PC-9 (cell line): ENCODE results near the gene CEACAM4. TPM values are rescaled to one million over a fixed set of nuclear protein-coding genes. Genes with fewer than 3 reads are reported as not detected.
"Not testable (repeated sequence)": the region's sequence is repeated elsewhere in the genome, so short reads cannot be mapped to it uniquely, and the experiment has no call there.

ENCODE experiments used
- BruUV-seq: library from RNA; stranded (reverse); fragments of 400-500 nt; replicated peaks from 2 replicates; lab custom pipeline; 2021; lab: Mats Ljungman, UMichigan
- CTCF ChIA-PET: fragments of 300-600 bp; sonication (Branson Sonifier 250); formaldehyde crosslinking; loops from one replicate; lab custom pipeline; 2022; ENCODE audit warnings: antibody characterized with exemption; lab: Charles Lee
- POLR2A ChIA-PET: fragments of 300-600 bp; sonication (Branson Sonifier 250); formaldehyde crosslinking; loops from one replicate; lab custom pipeline; 2022; ENCODE audit warnings: antibody characterized with exemption; ENCODE audit not compliant: unreplicated experiment; lab: Charles Lee
- DNase-seq, 2 experiments: peaks; one replicate each; pipeline versions ENCODE4 v3.0.0 to v3.0.0-alpha.2; 2015 to 2022; ENCODE audit warnings: mixed read lengths in 1 of 2
- H2AFZ ChIP-seq: fragments of 200-600 bp; sonication (generic); 2 replicates; pipeline ENCODE4 v1.8.1; 2017; ENCODE audit warnings: antibody characterized with exemption
- H3F3A ChIP-seq: fragments of 200-600 bp; sonication (generic); 2 replicates; pipeline ENCODE4 v1.8.1; 2017; ENCODE audit warnings: antibody characterized with exemption, mild to moderate bottlenecking, low read depth; ENCODE audit not compliant: insufficient read depth
- H3K27ac ChIP-seq: fragments of 200-600 bp; sonication (generic); 2 replicates; pipeline ENCODE4 v1.6.1; 2016; ENCODE audit warnings: mixed run types
- H3K27me3 ChIP-seq: fragments of 200-600 bp; sonication (generic); 2 replicates; pipeline ENCODE4 v1.6.1; 2016; ENCODE audit warnings: low read depth, mixed run types; ENCODE audit not compliant: insufficient read depth
- H3K36me3 ChIP-seq: fragments of 200-600 bp; sonication (generic); 2 replicates; pipeline ENCODE4 v1.6.1; 2016; ENCODE audit warnings: low read depth, mixed run types
- H3K4me1 ChIP-seq: fragments of 200-600 bp; sonication (generic); replicated peaks from 2 replicates; pipeline ENCODE4 v1.6.1; 2016; ENCODE audit warnings: mixed run types; ENCODE audit not compliant: insufficient read depth
- H3K4me2 ChIP-seq: fragments of 200-600 bp; sonication (generic); 2 replicates; pipeline ENCODE4 v1.6.1; 2017; ENCODE audit warnings: mixed run types
- H3K4me3 ChIP-seq: fragments of 200-600 bp; sonication (generic); 2 replicates; pipeline ENCODE4 v1.6.1; 2016; ENCODE audit warnings: mixed run types
- H3K79me2 ChIP-seq: fragments of 200-600 bp; sonication (generic); 2 replicates; pipeline ENCODE4 v1.6.1; 2017; ENCODE audit warnings: low read depth, mixed run types
- H3K9me2 ChIP-seq: fragments of 200-600 bp; sonication (generic); 2 replicates; pipeline ENCODE4 v1.8.1; 2017; ENCODE audit warnings: mild to moderate bottlenecking; ENCODE audit not compliant: insufficient read depth
- H3K9me3 ChIP-seq: fragments of 200-600 bp; sonication (generic); 2 replicates; pipeline ENCODE4 v1.8.1; 2016; ENCODE audit warnings: low read depth; ENCODE audit not compliant: insufficient read depth
- H4K20me1 ChIP-seq: fragments of 200-600 bp; sonication (generic); 2 replicates; pipeline ENCODE4 v1.8.1; 2017; ENCODE audit not compliant: insufficient read depth
- EZH2 ChIP-seq: fragments of 200-600 bp; sonication (generic); IDR thresholded peaks from 2 replicates; pipeline ENCODE4 v1.8.0; 2017; ENCODE audit warnings: antibody characterized with exemption, low read depth
- intact Hi-C: fragments of 100-400 bp; cut with micrococcal nuclease; formaldehyde crosslinking; loops from one replicate; pipeline ENCODE4 v1.10.0; 2022; ENCODE audit not compliant: unreplicated experiment
- total RNA-seq: library from RNA; stranded (reverse); gene quantifications from 2 replicates; pipeline ENCODE4 v1.2.3, GENCODE V29; 2021
- TF ChIP-seq, protein P1 (sequence below): fragments of 200-600 bp; sonication (generic); conservative IDR thresholded peaks from 2 replicates; pipeline ENCODE4 v1.6.1; 2017; ENCODE audit warnings: mixed run types, antibody characterized with exemption, mild to moderate bottlenecking, moderate library complexity

The CEACAM4 gene
- total RNA-seq, 1 experiment from 2014 or later, result not detected

DNA sequence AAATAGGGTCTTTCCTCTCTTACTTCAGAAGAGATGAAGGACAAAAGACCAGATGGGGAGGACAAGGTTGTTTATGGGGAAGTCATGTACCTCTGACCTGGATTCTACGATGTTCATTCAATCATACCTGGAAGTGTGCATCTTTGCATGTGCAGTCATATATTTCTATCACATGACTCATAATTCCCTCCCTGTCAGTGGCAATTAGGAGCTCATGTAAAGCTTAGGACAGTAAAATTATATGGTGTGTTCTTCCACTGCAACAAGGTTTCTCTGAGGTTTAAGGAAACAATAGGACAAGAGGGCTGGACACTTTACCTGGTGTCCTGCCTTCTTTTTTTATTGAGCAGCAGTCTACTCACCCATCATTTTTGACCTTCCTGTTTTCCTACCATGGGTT, 41.4 kb upstream of the CEACAM4 start:
- BruUV-seq, result no TSS peak
- no peak overlapping the region for H2AFZ ChIP-seq
- no peak for DNase-seq
- no peaks in the 10 kb centered on the region for H3K4me1 ChIP-seq
- ChIA-PET POLR2A (no interaction called here), CTCF (no interaction called here)
- H3K27ac ChIP-seq, result no peak overlapping the region
- TF ChIP-seq EZH2, result no peak
- TF ChIP-seq, protein P1, sequence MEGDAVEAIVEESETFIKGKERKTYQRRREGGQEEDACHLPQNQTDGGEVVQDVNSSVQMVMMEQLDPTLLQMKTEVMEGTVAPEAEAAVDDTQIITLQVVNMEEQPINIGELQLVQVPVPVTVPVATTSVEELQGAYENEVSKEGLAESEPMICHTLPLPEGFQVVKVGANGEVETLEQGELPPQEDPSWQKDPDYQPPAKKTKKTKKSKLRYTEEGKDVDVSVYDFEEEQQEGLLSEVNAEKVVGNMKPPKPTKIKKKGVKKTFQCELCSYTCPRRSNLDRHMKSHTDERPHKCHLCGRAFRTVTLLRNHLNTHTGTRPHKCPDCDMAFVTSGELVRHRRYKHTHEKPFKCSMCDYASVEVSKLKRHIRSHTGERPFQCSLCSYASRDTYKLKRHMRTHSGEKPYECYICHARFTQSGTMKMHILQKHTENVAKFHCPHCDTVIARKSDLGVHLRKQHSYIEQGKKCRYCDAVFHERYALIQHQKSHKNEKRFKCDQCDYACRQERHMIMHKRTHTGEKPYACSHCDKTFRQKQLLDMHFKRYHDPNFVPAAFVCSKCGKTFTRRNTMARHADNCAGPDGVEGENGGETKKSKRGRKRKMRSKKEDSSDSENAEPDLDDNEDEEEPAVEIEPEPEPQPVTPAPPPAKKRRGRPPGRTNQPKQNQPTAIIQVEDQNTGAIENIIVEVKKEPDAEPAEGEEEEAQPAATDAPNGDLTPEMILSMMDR, result no peak
- no peaks in the 10 kb centered on the region for H3K36me3 ChIP-seq
- intact Hi-C loops, result no loop called here
- no peak overlapping the region for H3K4me2 ChIP-seq
- peaks cover 13% of the 10 kb centered on the region; the same call in 1 of the 2 replicates for H3K9me3 ChIP-seq
- H3F3A ChIP-seq, result no peaks in the 10 kb centered on the region
- H3K79me2 ChIP-seq, result no peaks in the 10 kb centered on the region
- no peaks in the 10 kb centered on the region for H4K20me1 ChIP-seq
- H3K27me3 ChIP-seq, result peaks cover 26% of the 10 kb centered on the region
- no peak overlapping the region for H3K4me3 ChIP-seq
- H3K9me2 ChIP-seq, result no peaks in the 10 kb centered on the region

DNA sequence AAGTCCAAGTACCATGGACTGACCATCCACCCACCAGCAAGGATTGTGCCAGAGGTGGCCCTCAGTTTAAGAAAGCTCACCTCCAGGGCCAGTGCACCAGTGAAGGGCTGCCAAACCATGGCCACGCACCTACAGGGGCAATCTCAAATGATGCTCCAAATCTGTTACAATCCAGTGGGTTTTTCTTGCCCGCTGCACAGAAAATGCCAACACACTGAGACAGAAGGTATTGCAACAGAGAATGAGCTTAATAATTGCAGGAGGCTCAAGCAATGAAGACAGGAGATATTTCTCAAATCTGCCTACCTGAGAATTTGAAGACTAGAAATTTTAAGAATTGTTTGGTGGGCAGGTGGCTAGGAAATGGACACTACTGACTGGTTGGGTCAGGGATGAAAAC, 39.2 kb upstream of the CEACAM4 start:
- Histone ChIP-seq H3K79me2 (no peaks in the 10 kb centered on the region), H3K9me2 (no peaks in the 10 kb centered on the region), H3K4me3 (no peak overlapping the region), H3K27ac (no peak overlapping the region), H3K27me3 (peaks cover 11% of the 10 kb centered on the region), H3K4me2 (no peak overlapping the region), H3F3A (no peaks in the 10 kb centered on the region), H3K36me3 (no peaks in the 10 kb centered on the region), H3K4me1 (no peaks in the 10 kb centered on the region), H4K20me1 (no peaks in the 10 kb centered on the region), H3K9me3 (peaks cover 19% of the 10 kb centered on the region; the same call in 1 of the 2 replicates), H2AFZ (no peak overlapping the region)
- DNase-seq, result no peak
- POLR2A ChIA-PET, result no interaction called here
- CTCF ChIA-PET, result no interaction called here
- no TSS peak for BruUV-seq
- TF ChIP-seq, protein P1, result no peak
- no peak for TF ChIP-seq EZH2
- intact Hi-C loops, result no loop called here

DNA sequence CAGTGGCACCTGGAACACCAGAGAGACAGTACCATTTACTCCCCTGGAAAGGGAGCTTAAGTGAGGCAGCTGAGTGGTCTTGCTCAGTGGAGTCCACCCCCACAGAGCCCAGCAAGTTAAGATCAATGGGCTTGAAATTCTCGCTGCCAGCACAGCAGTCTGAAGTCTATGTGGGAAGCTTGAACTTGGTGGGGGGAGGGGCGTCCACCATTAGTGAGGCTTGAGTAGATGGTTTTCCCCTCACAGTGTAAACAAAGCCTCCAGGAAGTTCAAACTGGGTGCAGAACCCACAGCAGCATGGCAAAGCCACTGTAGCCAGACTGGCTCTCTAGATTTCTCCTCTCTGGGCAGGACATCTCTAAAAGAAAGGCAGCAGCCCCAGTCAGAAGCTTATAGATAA, 30.3 kb upstream of the CEACAM4 start:
- 0 out of 2 replicates have a peak, but pooled peaks cover under 1% of the 10 kb centered on the region for H3K9me3 ChIP-seq
- H4K20me1 ChIP-seq, result no peaks in the 10 kb centered on the region
- POLR2A ChIA-PET, result no interaction called here
- TF ChIP-seq EZH2, result no peak
- TF ChIP-seq, protein P1, result no peak
- H3K4me2 ChIP-seq, result no peak overlapping the region
- intact Hi-C loops, result no loop called here
- H3K4me3 ChIP-seq, result no peak overlapping the region
- no peak overlapping the region for H3K27ac ChIP-seq
- no peaks in the 10 kb centered on the region for H3K79me2 ChIP-seq
- DNase-seq, result no peak
- H3F3A ChIP-seq, result no peaks in the 10 kb centered on the region
- no peaks in the 10 kb centered on the region for H3K9me2 ChIP-seq
- no peaks in the 10 kb centered on the region; the same call in 1 of the 2 replicates for H3K4me1 ChIP-seq
- no TSS peak for BruUV-seq
- H3K36me3 ChIP-seq, result no peaks in the 10 kb centered on the region
- H2AFZ ChIP-seq, result no peak overlapping the region
- CTCF ChIA-PET, result no interaction called here
- peaks cover 27% of the 10 kb centered on the region for H3K27me3 ChIP-seq

DNA sequence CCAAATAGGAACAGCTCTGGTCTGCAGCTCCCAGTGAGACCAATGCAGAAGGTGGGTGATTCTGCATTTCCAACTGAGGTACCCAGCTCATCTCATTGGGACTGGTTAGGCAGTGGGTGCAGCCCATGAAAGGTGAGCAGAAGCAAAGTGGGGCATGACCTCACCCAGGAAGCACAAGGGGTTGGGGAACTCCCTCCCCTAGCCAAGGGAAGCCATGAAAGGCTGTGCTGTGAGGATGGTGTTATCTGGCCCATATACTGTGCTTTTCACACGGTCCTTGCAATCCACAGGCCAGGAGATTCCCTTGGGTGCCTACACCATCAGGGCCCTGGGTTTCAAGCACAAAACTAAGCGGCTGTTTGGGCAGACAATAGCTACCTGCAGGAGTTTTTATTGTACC, 29.9 kb upstream of the CEACAM4 start:
- CTCF ChIA-PET, H3K79me2 ChIP-seq, DNase-seq, H4K20me1 ChIP-seq, intact Hi-C loops, H3K27ac ChIP-seq, H2AFZ ChIP-seq, H3K4me1 ChIP-seq, H3K4me3 ChIP-seq, H3K9me2 ChIP-seq, BruUV-seq, H3K4me2 ChIP-seq, H3F3A ChIP-seq, POLR2A ChIA-PET, H3K9me3 ChIP-seq, H3K36me3 ChIP-seq: not testable (repeated sequence)
- H3K27me3 ChIP-seq, result peaks cover 27% of the 10 kb centered on the region
